AG20443 (cell line): ENCODE data around the gene MYO1E.

Experiments
- DNase-seq: peaks from one replicate; pipeline ENCODE4 v3.0.0; 2012; ENCODE audit warnings: low spot score, mixed read lengths

The MYO1E gene

GRCh38 chr15:59259137-59259943 lies 113.3 kb downstream of the MYO1E start:
- no peak for DNase-seq

GRCh38 chr15:59258317-59258716 lies 114.4 kb downstream of the MYO1E start:
- DNase-seq = no peak

GRCh38 chr15:59257140-59257539 lies 115.5 kb downstream of the MYO1E start:
- DNase-seq = no peak

GRCh38 chr15:59256482-59256881 lies 116.2 kb downstream of the MYO1E start:
- no peak for DNase-seq

GRCh38 chr15:59255680-59256336 lies 116.9 kb downstream of the MYO1E start:
- no peak for DNase-seq

- no peak for DNase-seq
Observed at GRCh38 chr15:59252137-59252536, 120.5 kb downstream of the MYO1E start.

GRCh38 chr15:59251001-59251845 lies 121.4 kb downstream of the MYO1E start:
- no peak for DNase-seq

GRCh38 chr15:59250249-59250648 lies 122.4 kb downstream of the MYO1E start:
- DNase-seq = no peak

- no peak for DNase-seq
Observed at GRCh38 chr15:59249816-59250215, 122.9 kb downstream of the MYO1E start.

GRCh38 chr15:59247364-59247763 lies 125.3 kb downstream of the MYO1E start:
- DNase-seq = peak; percentile 59

- no peak for DNase-seq
Observed at GRCh38 chr15:59245559-59245958, 127.1 kb downstream of the MYO1E start.

- no peak for DNase-seq
Observed at GRCh38 chr15:59244337-59244736, 128.3 kb downstream of the MYO1E start.

GRCh38 chr15:59243622-59244021 lies 129.0 kb downstream of the MYO1E start:
- no peak for DNase-seq

- DNase-seq = no peak
Observed at GRCh38 chr15:59242649-59243048, 130.0 kb downstream of the MYO1E start.

GRCh38 chr15:59240036-59240435 lies 132.6 kb downstream of the MYO1E start:
- no peak for DNase-seq

GRCh38 chr15:59237924-59238331 lies 134.7 kb downstream of the MYO1E start:
- DNase-seq = no peak

GRCh38 chr15:59237119-59237855 lies 135.4 kb downstream of the MYO1E start:
- no peak for DNase-seq

- DNase-seq = no peak
Observed at GRCh38 chr15:59236394-59236793, 136.3 kb downstream of the MYO1E start.

- DNase-seq = peak; percentile 81
Observed at GRCh38 chr15:59232476-59232875, 140.2 kb downstream of the MYO1E start.

GRCh38 chr15:59230531-59231055 lies 142.1 kb downstream of the MYO1E start:
- no peak for DNase-seq

GRCh38 chr15:59229453-59229852 lies 143.2 kb downstream of the MYO1E start:
- no peak for DNase-seq

GRCh38 chr15:59229015-59229414 lies 143.7 kb downstream of the MYO1E start:
- no peak for DNase-seq
